Caco-2 (cell line): ENCODE measurements around the gene PARP6. TPM values are rescaled to one million over a fixed set of nuclear protein-coding genes. Genes with fewer than 3 reads are reported as not detected.
A peak's percentile ranks its signal among the peaks of the same experiment; 100 is the strongest.

Source experiments
- BruUV-seq: library from RNA; stranded (reverse); fragments of 400-500 nt; replicated peaks from 2 replicates; lab custom pipeline; 2021; lab: Mats Ljungman, UMichigan
- CTCF ChIA-PET: fragments of 300-600 bp; sonication (Branson Sonifier 250); formaldehyde crosslinking; loops from one replicate; lab custom pipeline; 2022; ENCODE audit warnings: antibody characterized with exemption; lab: Charles Lee
- POLR2A ChIA-PET: fragments of 300-600 bp; sonication (Branson Sonifier 250); formaldehyde crosslinking; loops from one replicate; lab custom pipeline; 2022; ENCODE audit warnings: antibody characterized with exemption; lab: Charles Lee
- DNase-seq, 2 experiments: peaks; one replicate each; pipeline versions ENCODE4 v3.0.0 to v3.0.0-alpha.2; 2020 to 2022
- H3K27me3 ChIP-seq: replicated peaks from 2 replicates; pipeline ENCODE4 v1.6.0; 2011; ENCODE audit warnings: low read length; ENCODE audit not compliant: control insufficient read depth, insufficient read depth
- H3K36me3 ChIP-seq: 2 replicates; pipeline ENCODE4 v1.5.1; 2011; ENCODE audit warnings: low read length; ENCODE audit not compliant: control insufficient read depth, insufficient read depth
- H3K4me1 ChIP-seq: fragments of 250-450 bp; sonication (Bioruptor Pico); 2 replicates; pipeline ENCODE4 v1.5.1; 2020; ENCODE audit warnings: mild to moderate bottlenecking
- H3K4me3 ChIP-seq: 2 replicates; pipeline ENCODE4 v1.5.1; 2011; ENCODE audit warnings: low read depth, mild to moderate bottlenecking, control low read depth, low read length
- H3K9me3 ChIP-seq: fragments of 250-450 bp; sonication (Bioruptor Pico); 2 replicates; pipeline ENCODE4 v1.5.1; 2020; ENCODE audit warnings: mild to moderate bottlenecking, moderate library complexity
- H3K27ac Mint-ChIP-seq: one replicate; pipeline ENCODE4 v1.8.0; 2022; ENCODE audit warnings: mixed read lengths; ENCODE audit not compliant: unreplicated experiment
- H3K27me3 Mint-ChIP-seq: one replicate; pipeline ENCODE4 v1.8.0; 2022; ENCODE audit warnings: mixed read lengths; ENCODE audit not compliant: insufficient read depth, unreplicated experiment
- H3K36me3 Mint-ChIP-seq: one replicate; pipeline ENCODE4 v1.8.0; 2022; ENCODE audit warnings: mild to moderate bottlenecking, mixed read lengths; ENCODE audit not compliant: insufficient read depth, unreplicated experiment
- H3K4me1 Mint-ChIP-seq: one replicate; pipeline ENCODE4 v1.8.0; 2022; ENCODE audit warnings: low read depth, mixed read lengths; ENCODE audit not compliant: unreplicated experiment
- H3K4me3 Mint-ChIP-seq: one replicate; pipeline ENCODE4 v1.8.0; 2022; ENCODE audit warnings: mild to moderate bottlenecking, moderate library complexity, mixed read lengths; ENCODE audit not compliant: unreplicated experiment
- H3K9me3 Mint-ChIP-seq: one replicate; pipeline ENCODE4 v1.8.0; 2022; ENCODE audit warnings: mixed read lengths; ENCODE audit not compliant: unreplicated experiment
- CTCF ChIP-seq, 2 experiments: fragments of 200-600 bp in 1 of 2; IDR thresholded peaks; 1 replicate in 1 of 2; 2 replicates in 1 of 2; pipeline versions ENCODE4 v1.5.1 to v1.8.0; 2011 to 2022; ENCODE audit warnings: antibody characterized with exemption in 1 of 2, control low read depth in 1 of 2, inconsistent platforms in 1 of 2, low read depth in 1 of 2, low read length in 1 of 2, mild to moderate bottlenecking in 1 of 2, moderate library complexity in 1 of 2; ENCODE audit not compliant: insufficient read depth in 1 of 2, severe bottlenecking in 1 of 2, unreplicated experiment in 1 of 2
- intact Hi-C: fragments of 100-400 bp; cut with micrococcal nuclease; formaldehyde crosslinking; loops from one replicate; pipeline ENCODE4 v1.10.0; 2022; ENCODE audit not compliant: unreplicated experiment
- total RNA-seq: library from RNA; stranded (reverse); gene quantifications from 2 replicates; pipeline ENCODE4 v1.2.3, GENCODE V29; 2022

PARP6 gene
- total RNA-seq, 1 experiment from 2014 or later, result 62.2 TPM

GRCh38 chr15:72195101-72195511 lies 77.2 kb downstream of the PARP6 start:
- DNase-seq, result peak in 1 of 2 experiments; percentile 62
- ChIA-PET CTCF (no interaction called here), POLR2A (no interaction called here)
- intact Hi-C loops, result no loop called here
- peaks cover 13% of the 10 kb centered on the region; the same call in 1 of the 2 replicates for H3K4me1 ChIP-seq
- H3K4me1 Mint-ChIP-seq, result no peaks in the 10 kb centered on the region
- H3K36me3 ChIP-seq, result peaks cover 4% of the 10 kb centered on the region
- H3K27ac Mint-ChIP-seq, result no peak overlapping the region
- no peaks in the 10 kb centered on the region for H3K27me3 ChIP-seq
- H3K9me3 Mint-ChIP-seq, result no peaks in the 10 kb centered on the region
- TF ChIP-seq CTCF (IDR thresholded peaks at IDR 0.05; ENCODE audit: insufficient read depth in 1 of 2, low read depth in 1 of 2, low read length in 1 of 2, severe bottlenecking in 1 of 2, unreplicated experiment in 1 of 2), result no peak
- no peaks in the 10 kb centered on the region for H3K9me3 ChIP-seq
- no peak overlapping the region for H3K4me3 ChIP-seq
- H3K27me3 Mint-ChIP-seq, result peaks cover 2% of the 10 kb centered on the region
- no TSS peak for BruUV-seq
- peaks cover 27% of the 10 kb centered on the region for H3K36me3 Mint-ChIP-seq
- H3K4me3 Mint-ChIP-seq, result no peak overlapping the region

GRCh38 chr15:72193836-72194396 lies 78.4 kb downstream of the PARP6 start:
- Mint-ChIP-seq H3K36me3 (peaks cover 15% of the 10 kb centered on the region), H3K27me3 (peaks cover 2% of the 10 kb centered on the region), H3K4me3 (no peak overlapping the region), H3K4me1 (no peaks in the 10 kb centered on the region), H3K27ac (no peak overlapping the region), H3K9me3 (no peaks in the 10 kb centered on the region)
- Histone ChIP-seq H3K4me3 (no peak overlapping the region), H3K27me3 (no peaks in the 10 kb centered on the region), H3K9me3 (no peaks in the 10 kb centered on the region), H3K4me1 (peaks cover 9% of the 10 kb centered on the region; the same call in 1 of the 2 replicates), H3K36me3 (no peaks in the 10 kb centered on the region; the same call in 1 of the 2 replicates)
- intact Hi-C loops, result no loop called here
- ChIA-PET POLR2A (no interaction called here), CTCF (no interaction called here)
- no peak for DNase-seq
- no TSS peak for BruUV-seq
- no peak for TF ChIP-seq CTCF (IDR thresholded peaks at IDR 0.05; ENCODE audit: insufficient read depth in 1 of 2, low read depth in 1 of 2, low read length in 1 of 2, severe bottlenecking in 1 of 2, unreplicated experiment in 1 of 2)

- no peak overlapping the region for H3K4me3 ChIP-seq
- Mint-ChIP-seq H3K4me3 (no peak overlapping the region), H3K4me1 (no peaks in the 10 kb centered on the region), H3K9me3 (no peaks in the 10 kb centered on the region), H3K27me3 (no peaks in the 10 kb centered on the region), H3K36me3 (no peaks in the 10 kb centered on the region), H3K27ac (no peak overlapping the region)
- CTCF ChIA-PET, result no interaction called here
- no TSS peak for BruUV-seq
- no peaks in the 10 kb centered on the region for H3K36me3 ChIP-seq
- intact Hi-C loops, result no loop called here
- peaks cover 9% of the 10 kb centered on the region; the same call in 1 of the 2 replicates for H3K4me1 ChIP-seq
- POLR2A ChIA-PET, result no interaction called here
- no peak for TF ChIP-seq CTCF (IDR thresholded peaks at IDR 0.05; ENCODE audit: insufficient read depth in 1 of 2, low read depth in 1 of 2, low read length in 1 of 2, severe bottlenecking in 1 of 2, unreplicated experiment in 1 of 2)
- H3K27me3 ChIP-seq, result no peaks in the 10 kb centered on the region
- H3K9me3 ChIP-seq, result no peaks in the 10 kb centered on the region
- DNase-seq, result no peak
Measured at GRCh38 chr15:72192416-72192815, 79.9 kb downstream of the PARP6 start.

Other genes starting within 250 kb of the PARP6 start
- 71.9 and 76.0 TPM in 2 replicates for gene MYO9A, start 154.4 kb downstream of the PARP6 start, total RNA-seq
- 2.0 and 3.4 TPM in 2 replicates for gene SENP8, start 154.2 kb downstream of the PARP6 start, total RNA-seq
- gene GRAMD2A, start 74.8 kb downstream of the PARP6 start, total RNA-seq, result 1.2 and 2.0 TPM in 2 replicates
- gene PKM, start 41.4 kb downstream of the PARP6 start, total RNA-seq, result 733 and 791 TPM in 2 replicates
- not detected in 2 replicates for gene CELF6, start 47.6 kb upstream of the PARP6 start, total RNA-seq
- 151 and 153 TPM in 2 replicates for gene HEXA, start 103.5 kb upstream of the PARP6 start, total RNA-seq
- not detected in 2 replicates for gene TMEM202, start 125.8 kb upstream of the PARP6 start, total RNA-seq
- gene ARIH1, start 201.8 kb upstream of the PARP6 start, total RNA-seq, result 116 and 126 TPM in 2 replicates